Cerebellar cortex (tissue), 1 donor: ENCODE results near the gene MACROD2.

Experiments
- DNase-seq: peaks from one replicate; pipeline ENCODE4 v3.0.0-alpha.2; 2015; ENCODE audit warnings: low spot score

The MACROD2 gene

GRCh38 chr20:14709439-14709838 is 714.1 kb downstream of the MACROD2 start:
- no peak for DNase-seq

- DNase-seq: no peak
These were observed 715.6 kb downstream of the MACROD2 start for GRCh38 chr20:14710951-14711350.

- DNase-seq: no peak
These were observed 716.3 kb downstream of the MACROD2 start for GRCh38 chr20:14711652-14712051.

- no peak for DNase-seq
These were observed 717.0 kb downstream of the MACROD2 start for GRCh38 chr20:14712302-14712739.

- peak; percentile 85 for DNase-seq
These were observed 720.1 kb downstream of the MACROD2 start for GRCh38 chr20:14715400-14715799.

GRCh38 chr20:14716351-14716801 is 721.1 kb downstream of the MACROD2 start:
- peak; percentile 62 for DNase-seq

GRCh38 chr20:14717134-14717999 is 722.1 kb downstream of the MACROD2 start:
- DNase-seq: no peak

GRCh38 chr20:14720251-14720650 is 724.9 kb downstream of the MACROD2 start:
- DNase-seq: no peak

- DNase-seq: no peak
These were observed 726.7 kb downstream of the MACROD2 start for GRCh38 chr20:14721926-14722452.

- no peak for DNase-seq
These were observed 728.3 kb downstream of the MACROD2 start for GRCh38 chr20:14723614-14724013.

- no peak for DNase-seq
These were observed 728.7 kb downstream of the MACROD2 start for GRCh38 chr20:14724036-14724435.

- DNase-seq: peak; percentile 80
These were observed 729.2 kb downstream of the MACROD2 start for GRCh38 chr20:14724468-14724867.

GRCh38 chr20:14726591-14726990 is 731.3 kb downstream of the MACROD2 start:
- DNase-seq: no peak

GRCh38 chr20:14727485-14728150 is 732.3 kb downstream of the MACROD2 start:
- no peak for DNase-seq

GRCh38 chr20:14729390-14729789 is 734.1 kb downstream of the MACROD2 start:
- DNase-seq: no peak

GRCh38 chr20:14732343-14732742 is 737.0 kb downstream of the MACROD2 start:
- no peak for DNase-seq

GRCh38 chr20:14732996-14733395 is 737.7 kb downstream of the MACROD2 start:
- DNase-seq: no peak

- DNase-seq: no peak
These were observed 745.1 kb downstream of the MACROD2 start for GRCh38 chr20:14740380-14740779.

- no peak for DNase-seq
These were observed 746.3 kb downstream of the MACROD2 start for GRCh38 chr20:14741616-14742015.

GRCh38 chr20:14744723-14745122 is 749.4 kb downstream of the MACROD2 start:
- no peak for DNase-seq

GRCh38 chr20:14745830-14746229 is 750.5 kb downstream of the MACROD2 start:
- DNase-seq: no peak

- no peak for DNase-seq
These were observed 755.9 kb downstream of the MACROD2 start for GRCh38 chr20:14751191-14751590.

GRCh38 chr20:14757728-14758127 is 762.4 kb downstream of the MACROD2 start:
- no peak for DNase-seq
